IMR-90 (cell line): ENCODE results near the gene ZIC3. TPM values are rescaled to one million over a fixed set of nuclear protein-coding genes. Genes with fewer than 3 reads are reported as not detected.

Experiments
- ATAC-seq: fragments of 200-7000 bp; cut with Tn5 transposase; 2 replicates; pipeline ENCODE4 v1.9.1; 2020; ENCODE audit warnings: low read depth, mild to moderate bottlenecking, moderate library complexity
- BruUV-seq: library from RNA; stranded (reverse); fragments of 400-500 nt; replicated peaks from 2 replicates; lab custom pipeline; 2021; lab: Mats Ljungman, UMichigan
- CTCF ChIA-PET: fragments of 300-600 bp; formaldehyde crosslinking; extraction: SDS; loops from one replicate; lab custom pipeline; 2021; ENCODE audit warnings: antibody characterized with exemption; lab: Yijun Ruan, JAX
- POLR2A ChIA-PET: fragments of 300-600 bp; sonication (Branson Sonifier 250); formaldehyde crosslinking; loops from one replicate; lab custom pipeline; 2022; ENCODE audit warnings: antibody characterized with exemption; ENCODE audit not compliant: unreplicated experiment; lab: Charles Lee
- DNase-seq: peaks from one replicate; pipeline ENCODE4 v3.0.0; 2013
- H2AFZ ChIP-seq: replicated peaks from 2 replicates; pipeline ENCODE3; 2013; ENCODE audit warnings: low read length, mild to moderate bottlenecking; ENCODE audit not compliant: poor library complexity
- H2AK5ac ChIP-seq: 2 replicates; pipeline ENCODE4 v1.6.1; 2013; ENCODE audit warnings: low read depth, low read length, inconsistent platforms
- H2AK9ac ChIP-seq: replicated peaks from 2 replicates; pipeline ENCODE3; 2013; ENCODE audit warnings: mild to moderate bottlenecking, low read depth, low read length, moderate library complexity; ENCODE audit not compliant: poor library complexity
- H2BK120ac ChIP-seq: 2 replicates; pipeline ENCODE4 v1.6.1; 2013; ENCODE audit warnings: low read depth, low read length, inconsistent platforms
- H2BK15ac ChIP-seq: 3 replicates; pipeline ENCODE4 v1.6.1; 2013; ENCODE audit warnings: low read depth, low read length, inconsistent platforms
- H2BK20ac ChIP-seq: 2 replicates; pipeline ENCODE4 v1.6.1; 2013; ENCODE audit warnings: low read depth, mild to moderate bottlenecking, inconsistent platforms, low read length, moderate library complexity
- H2BK5ac ChIP-seq: 2 replicates; pipeline ENCODE4 v1.6.1; 2013; ENCODE audit warnings: mild to moderate bottlenecking, low read depth, low read length, inconsistent platforms; ENCODE audit not compliant: poor library complexity, severe bottlenecking
- H3K14ac ChIP-seq: replicated peaks from 2 replicates; pipeline ENCODE4 v1.6.1; 2013; ENCODE audit warnings: low read depth, low read length, inconsistent platforms
- H3K18ac ChIP-seq: 2 replicates; pipeline ENCODE4 v1.6.1; 2013; ENCODE audit warnings: low read depth, low read length, control low read depth
- H3K23ac ChIP-seq: 2 replicates; pipeline ENCODE4 v1.6.1; 2013; ENCODE audit warnings: low read depth, low read length, inconsistent platforms
- H3K27ac ChIP-seq: 2 replicates; pipeline ENCODE4 v1.5.1; 2013; ENCODE audit warnings: mild to moderate bottlenecking, control low read depth, low read length; ENCODE audit not compliant: insufficient read depth
- H3K27me3 ChIP-seq: 2 replicates; pipeline ENCODE4 v1.6.1; 2013; ENCODE audit warnings: low read length; ENCODE audit not compliant: control insufficient read depth, insufficient read depth
- H3K36me3 ChIP-seq: 2 replicates; pipeline ENCODE4 v1.6.1; 2013; ENCODE audit warnings: low read length, mixed read lengths; ENCODE audit not compliant: control insufficient read depth, insufficient read depth
- H3K4ac ChIP-seq: 2 replicates; pipeline ENCODE4 v1.6.1; 2013; ENCODE audit warnings: low read depth, low read length, inconsistent platforms
- H3K4me1 ChIP-seq: 2 replicates; pipeline ENCODE4 v1.6.1; 2013; ENCODE audit warnings: low read length, mixed read lengths; ENCODE audit not compliant: control insufficient read depth, insufficient read depth
- H3K4me2 ChIP-seq: 2 replicates; pipeline ENCODE4 v1.6.1; 2013; ENCODE audit warnings: low read depth, mild to moderate bottlenecking, control low read depth, low read length, moderate library complexity
- H3K4me3 ChIP-seq: 2 replicates; pipeline ENCODE4 v1.5.1; 2013; ENCODE audit warnings: low read depth, mild to moderate bottlenecking, control low read depth, low read length, moderate library complexity; ENCODE audit not compliant: insufficient read depth
- H3K56ac ChIP-seq: 2 replicates; pipeline ENCODE4 v1.6.1; 2013; ENCODE audit warnings: low read length, inconsistent platforms; ENCODE audit not compliant: insufficient read depth; ENCODE audit errors: extremely low read depth
- H3K79me1 ChIP-seq, 2 experiments: 2 replicates each; pipeline ENCODE4 v1.6.1; 2013; ENCODE audit warnings: low read length in 2 of 2, inconsistent platforms in 1 of 2, low read depth in 1 of 2
- H3K9ac ChIP-seq: 2 replicates; pipeline ENCODE4 v1.6.1; 2013; ENCODE audit warnings: low read depth, low read length, control low read depth
- H3K9me1 ChIP-seq: 2 replicates; pipeline ENCODE4 v1.6.1; 2013; ENCODE audit warnings: low read length, inconsistent platforms; ENCODE audit not compliant: insufficient read depth
- H3K9me3 ChIP-seq: 2 replicates; pipeline ENCODE4 v1.6.1; 2013; ENCODE audit warnings: low read length; ENCODE audit not compliant: control insufficient read depth, insufficient read depth
- H4K20me1 ChIP-seq: 2 replicates; pipeline ENCODE4 v1.6.1; 2013; ENCODE audit warnings: low read length, inconsistent platforms; ENCODE audit not compliant: insufficient read depth
- H4K5ac ChIP-seq: 2 replicates; pipeline ENCODE4 v1.6.1; 2013; ENCODE audit warnings: mild to moderate bottlenecking, low read depth, low read length, control low read depth
- H4K8ac ChIP-seq, 2 experiments: 2 replicates each; pipeline ENCODE4 v1.6.1; 2013; ENCODE audit warnings: low read depth in 2 of 2, low read length in 2 of 2, control low read depth in 1 of 2, inconsistent platforms in 1 of 2
- H4K91ac ChIP-seq: 2 replicates; pipeline ENCODE4 v1.6.1; 2013; ENCODE audit warnings: low read depth, low read length, inconsistent platforms; ENCODE audit not compliant: insufficient read depth
- RAD21 ChIP-seq: IDR thresholded peaks from 2 replicates; pipeline ENCODE4 v1.6.1; 2012; ENCODE audit warnings: low read length, improper control_type of control experiment
- WGBS, 2 experiments: methylation state at CpG; one replicate each; pipeline versions ENCODE4 v1.1.5 to v1.1.7; 2013; ENCODE audit warnings: missing lambda C conversion rate in 2 of 2; ENCODE audit not compliant: insufficient read length in 1 of 2; ENCODE audit errors: extremely low coverage in 2 of 2; 5-methylcytosine and 5-hydroxymethylcytosine counted together
- dilution Hi-C: fragments of 300-500 bp; cut with HindIII; formaldehyde crosslinking; loops from one replicate; pipeline ENCODE4 v1.14.3; 2018; ENCODE audit warnings: low sequenced_read_pairs; ENCODE audit not compliant: unreplicated experiment
- in situ Hi-C: fragments of 300-500 bp; cut with MboI; formaldehyde crosslinking; loops from 3 replicates; pipeline ENCODE4 v1.14.3; 2019; ENCODE audit warnings: low sequenced_read_pairs, inconsistent platforms, mixed read lengths
- intact Hi-C: fragments of 100-400 bp; cut with micrococcal nuclease; formaldehyde crosslinking; loops from 2 replicates; pipeline ENCODE4 v1.10.0; 2022
- polyA plus RNA-seq, 3 experiments: library from polyadenylated mRNA; depleted of rRNA; stranded (reverse); fragments of >200 nt; gene quantifications; 2 replicates each; pipeline ENCODE4 v1.2.3, GENCODE V29; 2012; ENCODE audit warnings: low replicate concordance in 1 of 3
- total RNA-seq: library from RNA; depleted of rRNA; stranded (reverse); fragments of >200 nt; gene quantifications from 2 replicates; pipeline ENCODE4 v1.2.3, GENCODE V29; 2012

The ZIC3 gene
- total and polyA plus RNA-seq, 2 of the 4 experiments (the other 2 are of a cell fraction), result not detected

GRCh38 chrX:137574102-137574783, 8.3 kb downstream of the ZIC3 start:
- no peak for TF ChIP-seq RAD21
- no peak for ATAC-seq

More at GRCh38 chrX:137574102-137574783, 8.3 kb downstream of the ZIC3 start:
- no peaks in the 10 kb centered on the region for H3K9me3 ChIP-seq
- no peak overlapping the region for H3K14ac ChIP-seq
- WGBS, 2 experiments, result 34% methylated on average over 12 of the region's 67 CpGs; no CpG with 5 or more reads in 1 of the 2 experiments
- H4K5ac ChIP-seq, result no peak overlapping the region
- CTCF ChIA-PET, result no interaction called here
- no peak overlapping the region for H4K8ac ChIP-seq
- no peak overlapping the region for H2AK5ac ChIP-seq
- no peak for DNase-seq
- no TSS peak for BruUV-seq
- intact Hi-C loops, result no loop called here
- dilution Hi-C loops, result no loop called here
- H3K36me3 ChIP-seq, result no peaks in the 10 kb centered on the region
- POLR2A ChIA-PET, result no interaction called here
- H3K18ac ChIP-seq, result no peak overlapping the region
- no peak overlapping the region for H2BK5ac ChIP-seq
- no peak overlapping the region for H3K4me3 ChIP-seq
- H2AFZ ChIP-seq, result no peak overlapping the region
- no peaks in the 10 kb centered on the region for H4K20me1 ChIP-seq
- H3K27ac ChIP-seq, result no peak overlapping the region
- H3K79me1 ChIP-seq, result no peaks in the 10 kb centered on the region
- H3K23ac ChIP-seq, result no peak overlapping the region
- no peak overlapping the region for H2BK20ac ChIP-seq
- H3K56ac ChIP-seq, result no peak overlapping the region
- H2AK9ac ChIP-seq, result no peak overlapping the region
- in situ Hi-C loops, result no loop called here
- no peaks in the 10 kb centered on the region for H3K4me1 ChIP-seq
- H3K4ac ChIP-seq, result no peak overlapping the region
- no peaks in the 10 kb centered on the region for H3K9me1 ChIP-seq
- H4K91ac ChIP-seq, result no peak overlapping the region
- peaks cover 2% of the 10 kb centered on the region; the same call in 1 of the 2 replicates for H3K27me3 ChIP-seq
- no peak overlapping the region for H3K9ac ChIP-seq
- no peak overlapping the region for H2BK120ac ChIP-seq
- no peak overlapping the region for H3K4me2 ChIP-seq
- H2BK15ac ChIP-seq, result no peak overlapping the region
